SU-DHL-6 (cell line): ENCODE measurements around the gene BRINP2.

ENCODE experiments used
- H2AFZ ChIP-seq: fragments of 200-600 bp; sonication (generic); 2 replicates; pipeline ENCODE4 v1.6.1; 2014; ENCODE audit warnings: low read depth, mild to moderate bottlenecking, moderate library complexity, mixed read lengths, antibody characterized with exemption, low read length; ENCODE audit not compliant: severe bottlenecking
- H3F3A ChIP-seq: fragments of 200-600 bp; shearing (Covaris generic); 2 replicates; pipeline ENCODE4 v1.6.0; 2016; ENCODE audit warnings: antibody characterized with exemption, mild to moderate bottlenecking; ENCODE audit not compliant: insufficient read depth
- H3K27ac ChIP-seq: fragments of 200-600 bp; sonication (generic); 2 replicates; pipeline ENCODE4 v1.5.1; 2016; ENCODE audit warnings: low read depth, mild to moderate bottlenecking, low read length, moderate library complexity, mixed read lengths
- H3K27me3 ChIP-seq: fragments of 200-600 bp; sonication (generic), shearing (Covaris generic); 2 replicates; pipeline ENCODE4 v1.6.0; 2014; ENCODE audit warnings: mild to moderate bottlenecking, low read length
- H3K36me3 ChIP-seq: fragments of 200-600 bp; sonication (generic); 2 replicates; pipeline ENCODE4 v1.6.1; 2014; ENCODE audit warnings: mild to moderate bottlenecking, low read length, mixed read lengths
- H3K4me2 ChIP-seq: fragments of 300-600, 200-600 bp; shearing (Covaris generic), sonication (generic); 2 replicates; pipeline ENCODE4 v1.6.0; 2014; ENCODE audit warnings: low read length, low read depth, mild to moderate bottlenecking; ENCODE audit not compliant: poor library complexity, severe bottlenecking
- H3K4me3 ChIP-seq: fragments of 200-600 bp; sonication (generic); 2 replicates; pipeline ENCODE4 v1.5.1; 2014; ENCODE audit warnings: antibody characterized with exemption, low read length, mild to moderate bottlenecking, mixed read lengths; ENCODE audit not compliant: insufficient read depth, poor library complexity, severe bottlenecking
- H3K79me2 ChIP-seq: fragments of 200-600 bp; sonication (generic); 2 replicates; pipeline ENCODE4 v1.6.1; 2014; ENCODE audit warnings: mild to moderate bottlenecking, low read length, moderate library complexity; ENCODE audit not compliant: insufficient read depth
- H3K9ac ChIP-seq: fragments of 200-600 bp; sonication (generic); 2 replicates; pipeline ENCODE4 v1.7.0; 2014; ENCODE audit warnings: mild to moderate bottlenecking, low read length
- H3K9me2 ChIP-seq: fragments of 200-600 bp; sonication (generic); replicated peaks from 2 replicates; pipeline ENCODE4 v1.6.1; 2014; ENCODE audit warnings: low read length; ENCODE audit not compliant: insufficient read depth
- H3K9me3 ChIP-seq: fragments of 200-600 bp; sonication (generic); 2 replicates; pipeline ENCODE4 v1.6.1; 2014; ENCODE audit warnings: low read length, mixed read lengths; ENCODE audit not compliant: insufficient read depth
- H4K20me1 ChIP-seq: fragments of 200-600 bp; sonication (generic); 2 replicates; pipeline ENCODE4 v1.6.1; 2014; ENCODE audit warnings: low read depth, mild to moderate bottlenecking, antibody characterized with exemption, low read length, moderate library complexity, mixed read lengths
- EZH2phosphoT487 ChIP-seq: fragments of 200-600 bp; sonication (generic), shearing (Covaris generic); conservative IDR thresholded peaks from 2 replicates; pipeline ENCODE4 v1.6.1; 2018; ENCODE audit warnings: mild to moderate bottlenecking, antibody characterized with exemption, low read length, moderate library complexity, mixed read lengths
- TF ChIP-seq, protein P1 (sequence below): fragments of 200-600 bp; sonication (generic); IDR thresholded peaks from one replicate; pipeline ENCODE4 v1.5.1; 2017; ENCODE audit warnings: antibody characterized with exemption, mild to moderate bottlenecking, low read length, moderate library complexity; ENCODE audit not compliant: insufficient read depth, poor library complexity, severe bottlenecking

The BRINP2 gene

DNA sequence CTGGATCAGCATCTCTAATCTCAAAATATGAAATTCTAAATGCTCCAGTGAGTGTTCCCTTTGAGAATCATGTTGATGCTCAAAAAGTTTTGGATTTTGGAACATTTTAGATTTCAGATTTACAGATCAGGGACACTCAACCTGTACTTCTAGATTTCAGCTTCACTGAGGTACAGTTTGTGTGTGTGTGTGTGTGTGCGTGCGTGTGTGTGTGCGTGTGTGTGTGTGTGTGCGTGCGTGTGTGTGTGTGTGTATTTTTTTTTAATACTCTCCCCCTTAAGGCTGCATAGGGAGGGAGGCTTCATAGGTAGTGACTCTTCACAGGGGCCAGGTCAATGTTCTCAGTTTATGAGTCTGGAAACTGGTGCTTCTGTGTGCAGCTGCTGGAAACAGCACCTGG lies 77.5 kb downstream of the BRINP2 start:
- no peaks in the 10 kb centered on the region for H3K36me3 ChIP-seq
- H3K9ac ChIP-seq, result no peak overlapping the region
- no peak overlapping the region for H2AFZ ChIP-seq
- no peaks in the 10 kb centered on the region for H3K9me3 ChIP-seq
- H3F3A ChIP-seq, result no peaks in the 10 kb centered on the region
- H3K27ac ChIP-seq, result no peak overlapping the region
- TF ChIP-seq EZH2phosphoT487, result no peak
- TF ChIP-seq, protein P1, sequence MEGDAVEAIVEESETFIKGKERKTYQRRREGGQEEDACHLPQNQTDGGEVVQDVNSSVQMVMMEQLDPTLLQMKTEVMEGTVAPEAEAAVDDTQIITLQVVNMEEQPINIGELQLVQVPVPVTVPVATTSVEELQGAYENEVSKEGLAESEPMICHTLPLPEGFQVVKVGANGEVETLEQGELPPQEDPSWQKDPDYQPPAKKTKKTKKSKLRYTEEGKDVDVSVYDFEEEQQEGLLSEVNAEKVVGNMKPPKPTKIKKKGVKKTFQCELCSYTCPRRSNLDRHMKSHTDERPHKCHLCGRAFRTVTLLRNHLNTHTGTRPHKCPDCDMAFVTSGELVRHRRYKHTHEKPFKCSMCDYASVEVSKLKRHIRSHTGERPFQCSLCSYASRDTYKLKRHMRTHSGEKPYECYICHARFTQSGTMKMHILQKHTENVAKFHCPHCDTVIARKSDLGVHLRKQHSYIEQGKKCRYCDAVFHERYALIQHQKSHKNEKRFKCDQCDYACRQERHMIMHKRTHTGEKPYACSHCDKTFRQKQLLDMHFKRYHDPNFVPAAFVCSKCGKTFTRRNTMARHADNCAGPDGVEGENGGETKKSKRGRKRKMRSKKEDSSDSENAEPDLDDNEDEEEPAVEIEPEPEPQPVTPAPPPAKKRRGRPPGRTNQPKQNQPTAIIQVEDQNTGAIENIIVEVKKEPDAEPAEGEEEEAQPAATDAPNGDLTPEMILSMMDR, result no peak
- H3K9me2 ChIP-seq, result no peaks in the 10 kb centered on the region
- no peaks in the 10 kb centered on the region for H4K20me1 ChIP-seq
- H3K79me2 ChIP-seq, result no peaks in the 10 kb centered on the region
- H3K27me3 ChIP-seq, result no peaks in the 10 kb centered on the region
- H3K4me2 ChIP-seq, result no peak overlapping the region
- H3K4me3 ChIP-seq, result no peak overlapping the region

DNA sequence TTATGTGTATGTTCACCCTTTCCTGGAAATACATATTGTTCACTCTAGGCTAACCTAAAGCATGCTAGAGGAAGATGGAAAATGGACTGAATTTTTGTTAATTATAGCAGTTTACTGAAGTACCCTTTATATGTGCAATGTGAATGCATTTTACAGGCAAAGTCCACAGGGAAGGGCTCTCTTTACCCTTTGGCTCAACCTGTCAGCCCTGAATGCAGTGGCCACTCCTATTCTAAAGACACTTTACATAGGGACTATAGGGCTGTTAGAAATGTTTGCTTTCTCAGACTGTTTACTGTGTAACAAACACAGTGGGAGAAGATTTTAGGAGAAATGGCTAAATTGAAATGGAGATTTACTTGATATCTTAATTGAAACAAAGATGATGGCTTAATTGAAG lies 78.5 kb downstream of the BRINP2 start:
- Histone ChIP-seq H3K9me3 (no peaks in the 10 kb centered on the region), H3K9me2 (no peaks in the 10 kb centered on the region), H3K27ac (no peak overlapping the region), H4K20me1 (no peaks in the 10 kb centered on the region), H3K79me2 (no peaks in the 10 kb centered on the region), H3K9ac (no peak overlapping the region), H3F3A (no peaks in the 10 kb centered on the region), H3K36me3 (no peaks in the 10 kb centered on the region), H3K27me3 (no peaks in the 10 kb centered on the region), H3K4me3 (no peak overlapping the region), H3K4me2 (no peak overlapping the region), H2AFZ (no peak overlapping the region)
- TF ChIP-seq, protein P1, result no peak
- no peak for TF ChIP-seq EZH2phosphoT487

- no peak for TF ChIP-seq EZH2phosphoT487
- TF ChIP-seq, protein P1, result no peak
Measured at GRCh38 chr1:177252877-177253276, 82.1 kb downstream of the BRINP2 start.

More at GRCh38 chr1:177252877-177253276, 82.1 kb downstream of the BRINP2 start:
- no peaks in the 10 kb centered on the region for H3K36me3 ChIP-seq
- no peaks in the 10 kb centered on the region for H3F3A ChIP-seq
- no peaks in the 10 kb centered on the region for H4K20me1 ChIP-seq
- no peaks in the 10 kb centered on the region for H3K79me2 ChIP-seq
- H3K4me2 ChIP-seq, result no peak overlapping the region
- no peak overlapping the region for H3K4me3 ChIP-seq
- no peak overlapping the region for H3K27ac ChIP-seq
- H3K9me3 ChIP-seq, result no peaks in the 10 kb centered on the region
- no peak overlapping the region for H3K9ac ChIP-seq
- no peaks in the 10 kb centered on the region for H3K9me2 ChIP-seq
- H2AFZ ChIP-seq, result no peak overlapping the region
- H3K27me3 ChIP-seq, result no peaks in the 10 kb centered on the region
